ENCODE results near the gene CD48. TPM values are rescaled to one million over a fixed set of nuclear protein-coding genes. Genes with fewer than 3 reads are reported as not detected.

The CD48 gene
- total and polyA plus RNA-seq, 2 experiments from 2014 or later: not detected

GRCh38 chr1:160748181-160748877 lies 36.7 kb upstream of the CD48 start:
- H3K4me1 ChIP-seq (ENCODE audit: insufficient read depth): no peaks in the 10 kb centered on the region
- H3F3A ChIP-seq (ENCODE audit: insufficient read depth): no peaks in the 10 kb centered on the region
- no peak overlapping the region for H3K4me2 ChIP-seq (ENCODE audit: unreplicated experiment)
- H3K36me3 ChIP-seq (ENCODE audit: low read depth): no peaks in the 10 kb centered on the region
- no peak overlapping the region for H3K27ac ChIP-seq
- no peak overlapping the region for H3K9ac ChIP-seq
- no peaks in the 10 kb centered on the region for H3K9me2 ChIP-seq (ENCODE audit: insufficient read depth)
- no peaks in the 10 kb centered on the region; the same call in 1 of the 2 replicates for H3K27me3 ChIP-seq (replicated peaks; ENCODE audit: insufficient read depth)
- H4K20me1 ChIP-seq (ENCODE audit: insufficient read depth): no peaks in the 10 kb centered on the region
- no peak overlapping the region for H3K4me3 ChIP-seq
- no peak overlapping the region for H2AFZ ChIP-seq
- DNase-seq: peak; percentile 20
- in situ Hi-C loops (cut with MboI): no loop called here
- TF ChIP-seq EZH2 (IDR thresholded peaks at IDR 0.05; ENCODE audit: insufficient read depth, poor library complexity, severe bottlenecking): no peak
- TF ChIP-seq EZH2phosphoT487 (IDR thresholded peaks at IDR 0.05; ENCODE audit: insufficient read depth, low read depth): no peak
- 45 to 53% methylated on average over 10 of the region's 10 CpGs for WGBS, 2 experiments (ENCODE audit: low coverage in 1 of 2, low lambda C conversion rate in 2 of 2, missing lambda C conversion rate in 2 of 2)
- H3K9me3 ChIP-seq (ENCODE audit: low read depth): no peaks in the 10 kb centered on the region
- no peaks in the 10 kb centered on the region for H3K79me2 ChIP-seq (ENCODE audit: insufficient read depth)

GRCh38 chr1:160747717-160748116 lies 36.1 kb upstream of the CD48 start:
- in situ Hi-C loops (cut with MboI): no loop called here
- Histone ChIP-seq H3K4me3 (no peak overlapping the region), H3K9me2 (ENCODE audit: insufficient read depth) (no peaks in the 10 kb centered on the region), H3K9me3 (ENCODE audit: low read depth) (no peaks in the 10 kb centered on the region), H3K27ac (no peak overlapping the region), H3K79me2 (ENCODE audit: insufficient read depth) (no peaks in the 10 kb centered on the region), H3F3A (ENCODE audit: insufficient read depth) (no peaks in the 10 kb centered on the region), H3K27me3 (replicated peaks; ENCODE audit: insufficient read depth) (no peaks in the 10 kb centered on the region; the same call in 1 of the 2 replicates), H4K20me1 (ENCODE audit: insufficient read depth) (no peaks in the 10 kb centered on the region), H2AFZ (no peak overlapping the region), H3K4me1 (ENCODE audit: insufficient read depth) (no peaks in the 10 kb centered on the region), H3K36me3 (ENCODE audit: low read depth) (no peaks in the 10 kb centered on the region), H3K4me2 (ENCODE audit: unreplicated experiment) (no peak overlapping the region), H3K9ac (no peak overlapping the region)
- DNase-seq: no peak
- TF ChIP-seq EZH2 (IDR thresholded peaks at IDR 0.05; ENCODE audit: insufficient read depth, poor library complexity, severe bottlenecking) (no peak), EZH2phosphoT487 (IDR thresholded peaks at IDR 0.05; ENCODE audit: insufficient read depth, low read depth) (no peak)

- Histone ChIP-seq H3K27me3 (replicated peaks; ENCODE audit: insufficient read depth) (no peaks in the 10 kb centered on the region; the same call in 1 of the 2 replicates), H3F3A (ENCODE audit: insufficient read depth) (no peaks in the 10 kb centered on the region), H3K9me2 (ENCODE audit: insufficient read depth) (no peaks in the 10 kb centered on the region), H3K4me1 (ENCODE audit: insufficient read depth) (no peaks in the 10 kb centered on the region), H3K4me3 (no peak overlapping the region), H3K4me2 (ENCODE audit: unreplicated experiment) (no peak overlapping the region), H3K27ac (no peak overlapping the region), H4K20me1 (ENCODE audit: insufficient read depth) (no peaks in the 10 kb centered on the region), H3K36me3 (ENCODE audit: low read depth) (no peaks in the 10 kb centered on the region), H3K9me3 (ENCODE audit: low read depth) (no peaks in the 10 kb centered on the region), H3K9ac (no peak overlapping the region), H2AFZ (no peak overlapping the region), H3K79me2 (ENCODE audit: insufficient read depth) (no peaks in the 10 kb centered on the region)
- DNase-seq: no peak
- 25 to 28% methylated on average over 7 of the region's 7 CpGs for WGBS, 2 experiments (ENCODE audit: low coverage in 1 of 2, low lambda C conversion rate in 2 of 2, missing lambda C conversion rate in 2 of 2)
- in situ Hi-C loops (cut with MboI): no loop called here
- no peak for TF ChIP-seq EZH2 (IDR thresholded peaks at IDR 0.05; ENCODE audit: insufficient read depth, poor library complexity, severe bottlenecking)
- TF ChIP-seq EZH2phosphoT487 (IDR thresholded peaks at IDR 0.05; ENCODE audit: insufficient read depth, low read depth): no peak
Observed at GRCh38 chr1:160746836-160747500, 35.3 kb upstream of the CD48 start.

- no peak overlapping the region for H3K4me3 ChIP-seq
- H3K9me2 ChIP-seq (ENCODE audit: insufficient read depth): no peaks in the 10 kb centered on the region
- H3K9ac ChIP-seq: no peak overlapping the region
- no peaks in the 10 kb centered on the region for H3K79me2 ChIP-seq (ENCODE audit: insufficient read depth)
- H3K27ac ChIP-seq: no peak overlapping the region
- H3F3A ChIP-seq (ENCODE audit: insufficient read depth): no peaks in the 10 kb centered on the region
- no peaks in the 10 kb centered on the region for H4K20me1 ChIP-seq (ENCODE audit: insufficient read depth)
- H3K36me3 ChIP-seq (ENCODE audit: low read depth): no peaks in the 10 kb centered on the region
- in situ Hi-C loops (cut with MboI): no loop called here
- no peaks in the 10 kb centered on the region for H3K4me1 ChIP-seq (ENCODE audit: insufficient read depth)
- no peaks in the 10 kb centered on the region; the same call in 1 of the 2 replicates for H3K27me3 ChIP-seq (replicated peaks; ENCODE audit: insufficient read depth)
- no peak for TF ChIP-seq EZH2 (IDR thresholded peaks at IDR 0.05; ENCODE audit: insufficient read depth, poor library complexity, severe bottlenecking)
- no peaks in the 10 kb centered on the region for H3K9me3 ChIP-seq (ENCODE audit: low read depth)
- no peak overlapping the region for H3K4me2 ChIP-seq (ENCODE audit: unreplicated experiment)
- DNase-seq: no peak
- 11 to 33% methylated on average over 1 of the region's 1 CpG for WGBS, 2 experiments (ENCODE audit: low coverage in 1 of 2, low lambda C conversion rate in 2 of 2, missing lambda C conversion rate in 2 of 2)
- H2AFZ ChIP-seq: no peak overlapping the region
Observed at GRCh38 chr1:160745551-160745950, 33.9 kb upstream of the CD48 start.
